Neural cell (in vitro differentiated cells): ENCODE results near the gene RNF157. TPM values are rescaled to one million over a fixed set of nuclear protein-coding genes. Genes with fewer than 3 reads are reported as not detected.

Experiments
- H2AFZ ChIP-seq: fragments of 200-600, 300-800 bp; sonication (generic), shearing (Covaris generic); 2 replicates; pipeline ENCODE4 v1.6.0; 2014; ENCODE audit warnings: low read depth, mild to moderate bottlenecking, antibody characterized with exemption, low read length, moderate library complexity
- H3F3A ChIP-seq: fragments of 200-600 bp; shearing (Covaris generic); 2 replicates; pipeline ENCODE4 v1.6.1; 2016; ENCODE audit warnings: mild to moderate bottlenecking, moderate library complexity, mixed read lengths, antibody characterized with exemption, low read length; ENCODE audit not compliant: insufficient read depth, poor library complexity, severe bottlenecking
- H3K27ac ChIP-seq: fragments of 200-600, 300-800 bp; sonication (generic), shearing (Covaris generic); 2 replicates; pipeline ENCODE4 v1.5.1; 2014; ENCODE audit warnings: mild to moderate bottlenecking, low read length, moderate library complexity
- H3K27me3 ChIP-seq: fragments of 300-800, 200-600 bp; sonication (generic), shearing (Covaris generic); 2 replicates; pipeline ENCODE4 v1.6.0; 2014; ENCODE audit warnings: mild to moderate bottlenecking, low read depth, low read length, moderate library complexity; ENCODE audit not compliant: insufficient read depth
- H3K36me3 ChIP-seq: fragments of 300-800, 200-600 bp; sonication (generic), shearing (Covaris generic); 2 replicates; pipeline ENCODE4 v1.5.1; 2014; ENCODE audit warnings: mild to moderate bottlenecking, antibody characterized with exemption, low read length, moderate library complexity; ENCODE audit not compliant: insufficient read depth
- H3K4me2 ChIP-seq: fragments of 300-800, 200-600 bp; sonication (generic), shearing (Covaris generic); 2 replicates; pipeline ENCODE4 v1.6.0; 2014; ENCODE audit warnings: mild to moderate bottlenecking, low read length
- H3K4me3 ChIP-seq: fragments of 300-800, 200-600 bp; sonication (generic), shearing (Covaris generic); 2 replicates; pipeline ENCODE4 v1.5.1; 2014; ENCODE audit warnings: mild to moderate bottlenecking, low read length, moderate library complexity
- H3K79me2 ChIP-seq: fragments of 200-600 bp; shearing (Covaris generic); replicated peaks from 2 replicates; pipeline ENCODE4 v1.6.0; 2014; ENCODE audit warnings: mild to moderate bottlenecking, low read length, moderate library complexity; ENCODE audit not compliant: insufficient read depth
- H3K9ac ChIP-seq: fragments of 300-800, 200-600 bp; sonication (generic), shearing (Covaris generic); 2 replicates; pipeline ENCODE4 v1.6.1; 2016; ENCODE audit warnings: mild to moderate bottlenecking, low read length, mixed read lengths
- H3K9me2 ChIP-seq: fragments of 200-600 bp; shearing (Covaris generic); 2 replicates; pipeline ENCODE4 v1.6.1; 2016; ENCODE audit warnings: mild to moderate bottlenecking, low read length, mixed read lengths; ENCODE audit not compliant: insufficient read depth
- H3K9me3 ChIP-seq: fragments of 200-600, 300-800 bp; sonication (generic), shearing (Covaris generic); 2 replicates; pipeline ENCODE4 v1.6.1; 2016; ENCODE audit warnings: mild to moderate bottlenecking, mixed run types, low read length, moderate library complexity, mixed read lengths
- H4K20me1 ChIP-seq: fragments of 200-600 bp; shearing (Covaris generic); 2 replicates; pipeline ENCODE4 v1.6.1; 2016; ENCODE audit warnings: mild to moderate bottlenecking, mixed run types; ENCODE audit not compliant: insufficient read depth
- EP300 ChIP-seq: fragments of 450-650 bp; conservative IDR thresholded peaks from 2 replicates; pipeline ENCODE4 v1.6.1; 2014; ENCODE audit warnings: antibody characterized with exemption, mild to moderate bottlenecking, moderate library complexity; ENCODE audit not compliant: poor library complexity, severe bottlenecking
- EZH2 ChIP-seq: fragments of 200-600, 300-800 bp; shearing (Covaris generic), sonication (generic); IDR thresholded peaks from 2 replicates; pipeline ENCODE4 v1.6.1; 2014; ENCODE audit warnings: antibody characterized with exemption, low read length, borderline replicate concordance, mild to moderate bottlenecking; ENCODE audit not compliant: insufficient read depth, poor library complexity, severe bottlenecking
- MXI1 ChIP-seq: fragments of 450-650 bp; conservative IDR thresholded peaks from 2 replicates; pipeline ENCODE4 v1.6.1; 2014; ENCODE audit warnings: antibody characterized with exemption, mild to moderate bottlenecking; ENCODE audit not compliant: poor library complexity, severe bottlenecking
- POLR2AphosphoS5 ChIP-seq: IDR thresholded peaks from 2 replicates; pipeline ENCODE4 v1.6.1; 2012
- RAD21 ChIP-seq: fragments of 450-650 bp; conservative IDR thresholded peaks from 2 replicates; pipeline ENCODE4 v1.6.1; 2014; ENCODE audit warnings: antibody characterized with exemption, mild to moderate bottlenecking, moderate library complexity
- SMC3 ChIP-seq: fragments of 450-650 bp; conservative IDR thresholded peaks from 2 replicates; pipeline ENCODE4 v1.6.1; 2014; ENCODE audit warnings: antibody characterized with exemption, mild to moderate bottlenecking, moderate library complexity; ENCODE audit not compliant: poor library complexity
- TAF1 ChIP-seq: IDR thresholded peaks from 2 replicates; pipeline ENCODE4 v1.6.1; 2012; ENCODE audit warnings: low read depth
- polyA plus RNA-seq: library from polyadenylated mRNA; depleted of rRNA; stranded (reverse); fragments of >200 nt; gene quantifications from 2 replicates; pipeline ENCODE4 v1.2.3, GENCODE V29; 2014
- TF ChIP-seq, protein P1 (sequence below): IDR thresholded peaks from 2 replicates; pipeline ENCODE4 v1.6.1; 2012; ENCODE audit warnings: borderline replicate concordance
- TF ChIP-seq, protein P2 (sequence below): fragments of 450-650 bp; IDR thresholded peaks from 2 replicates; pipeline ENCODE4 v1.5.1; 2014; ENCODE audit warnings: antibody characterized with exemption, mild to moderate bottlenecking, moderate library complexity; ENCODE audit not compliant: poor library complexity, severe bottlenecking

RNF157 gene
- polyA plus RNA-seq, 1 donor from 2014 or later = 15.9 TPM

DNA sequence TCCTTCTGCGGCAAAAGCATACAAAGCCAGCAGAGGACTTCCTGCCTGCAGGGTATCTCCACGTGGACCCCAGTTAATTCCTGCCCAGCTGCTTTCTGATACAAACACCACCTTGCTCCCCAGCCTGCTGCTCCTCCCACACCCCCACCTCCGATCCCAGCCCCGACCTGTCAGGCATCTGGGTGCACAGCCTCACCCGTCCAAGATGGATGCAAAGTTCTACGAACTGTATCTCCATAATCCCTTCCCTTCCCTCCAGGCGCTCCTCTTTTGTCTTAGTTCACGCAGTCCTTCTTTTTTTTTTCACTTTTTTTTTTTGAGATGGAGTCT lies 83.7 kb downstream of the RNF157 start:
- Histone ChIP-seq H3K9me2 (no peaks in the 10 kb centered on the region), H3K9me3 (no peaks in the 10 kb centered on the region), H3F3A (no peaks in the 10 kb centered on the region), H3K4me2 (no peak overlapping the region), H3K9ac (no peak overlapping the region), H4K20me1 (no peaks in the 10 kb centered on the region), H3K27me3 (no peaks in the 10 kb centered on the region), H3K36me3 (peaks cover 5% of the 10 kb centered on the region), H3K27ac (no peak overlapping the region), H2AFZ (no peak overlapping the region), H3K79me2 (no peaks in the 10 kb centered on the region), H3K4me3 (no peak overlapping the region)
- TF ChIP-seq, protein P1, sequence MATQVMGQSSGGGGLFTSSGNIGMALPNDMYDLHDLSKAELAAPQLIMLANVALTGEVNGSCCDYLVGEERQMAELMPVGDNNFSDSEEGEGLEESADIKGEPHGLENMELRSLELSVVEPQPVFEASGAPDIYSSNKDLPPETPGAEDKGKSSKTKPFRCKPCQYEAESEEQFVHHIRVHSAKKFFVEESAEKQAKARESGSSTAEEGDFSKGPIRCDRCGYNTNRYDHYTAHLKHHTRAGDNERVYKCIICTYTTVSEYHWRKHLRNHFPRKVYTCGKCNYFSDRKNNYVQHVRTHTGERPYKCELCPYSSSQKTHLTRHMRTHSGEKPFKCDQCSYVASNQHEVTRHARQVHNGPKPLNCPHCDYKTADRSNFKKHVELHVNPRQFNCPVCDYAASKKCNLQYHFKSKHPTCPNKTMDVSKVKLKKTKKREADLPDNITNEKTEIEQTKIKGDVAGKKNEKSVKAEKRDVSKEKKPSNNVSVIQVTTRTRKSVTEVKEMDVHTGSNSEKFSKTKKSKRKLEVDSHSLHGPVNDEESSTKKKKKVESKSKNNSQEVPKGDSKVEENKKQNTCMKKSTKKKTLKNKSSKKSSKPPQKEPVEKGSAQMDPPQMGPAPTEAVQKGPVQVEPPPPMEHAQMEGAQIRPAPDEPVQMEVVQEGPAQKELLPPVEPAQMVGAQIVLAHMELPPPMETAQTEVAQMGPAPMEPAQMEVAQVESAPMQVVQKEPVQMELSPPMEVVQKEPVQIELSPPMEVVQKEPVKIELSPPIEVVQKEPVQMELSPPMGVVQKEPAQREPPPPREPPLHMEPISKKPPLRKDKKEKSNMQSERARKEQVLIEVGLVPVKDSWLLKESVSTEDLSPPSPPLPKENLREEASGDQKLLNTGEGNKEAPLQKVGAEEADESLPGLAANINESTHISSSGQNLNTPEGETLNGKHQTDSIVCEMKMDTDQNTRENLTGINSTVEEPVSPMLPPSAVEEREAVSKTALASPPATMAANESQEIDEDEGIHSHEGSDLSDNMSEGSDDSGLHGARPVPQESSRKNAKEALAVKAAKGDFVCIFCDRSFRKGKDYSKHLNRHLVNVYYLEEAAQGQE = no peak

DNA sequence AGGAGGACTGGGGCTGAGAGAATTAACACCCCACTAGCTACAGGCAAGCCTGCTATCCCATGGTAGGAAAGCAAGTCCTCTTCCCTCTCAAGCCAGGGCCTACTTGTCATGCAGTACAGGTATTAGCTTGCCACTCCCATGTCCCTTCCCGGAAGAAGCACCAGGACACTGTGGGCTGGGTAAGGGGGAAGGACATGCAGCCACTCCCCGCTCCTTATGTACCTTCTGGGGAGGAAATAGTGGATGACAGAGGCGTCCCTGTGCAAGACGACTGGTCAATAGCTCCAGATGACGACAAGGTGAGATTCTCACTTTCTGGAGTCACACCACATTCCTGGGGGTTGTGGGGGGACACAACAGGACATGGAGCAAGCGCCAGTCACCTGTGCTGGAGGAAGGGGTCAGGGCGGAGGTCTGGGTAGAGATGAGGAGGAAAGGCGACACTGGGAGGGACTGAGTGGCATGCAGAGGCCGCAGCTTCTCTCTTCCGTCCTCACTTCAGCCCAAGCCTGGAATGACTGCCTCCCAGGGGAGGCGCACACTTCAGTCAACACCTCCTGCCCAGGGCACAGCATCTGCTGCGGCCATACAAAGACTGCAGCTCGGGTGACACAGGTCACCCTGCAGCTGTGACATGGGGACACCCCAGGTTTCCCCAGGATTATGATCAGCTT lies 84.2 kb downstream of the RNF157 start:
- Histone ChIP-seq H4K20me1 (no peaks in the 10 kb centered on the region), H3K9ac (no peak overlapping the region), H3K79me2 (no peaks in the 10 kb centered on the region), H3K4me3 (no peak overlapping the region), H3K9me3 (no peaks in the 10 kb centered on the region), H3K27ac (no peak overlapping the region), H3K36me3 (peaks cover under 1% of the 10 kb centered on the region), H3K4me2 (no peak overlapping the region), H3K9me2 (no peaks in the 10 kb centered on the region), H3K27me3 (no peaks in the 10 kb centered on the region), H2AFZ (no peak overlapping the region), H3F3A (no peaks in the 10 kb centered on the region)
- TF ChIP-seq MXI1 = no peak
- TF ChIP-seq RAD21 = no peak
- TF ChIP-seq TAF1 = no peak
- TF ChIP-seq EZH2 = no peak
- no peak for TF ChIP-seq POLR2AphosphoS5
- no peak for TF ChIP-seq EP300
- TF ChIP-seq, protein P2, sequence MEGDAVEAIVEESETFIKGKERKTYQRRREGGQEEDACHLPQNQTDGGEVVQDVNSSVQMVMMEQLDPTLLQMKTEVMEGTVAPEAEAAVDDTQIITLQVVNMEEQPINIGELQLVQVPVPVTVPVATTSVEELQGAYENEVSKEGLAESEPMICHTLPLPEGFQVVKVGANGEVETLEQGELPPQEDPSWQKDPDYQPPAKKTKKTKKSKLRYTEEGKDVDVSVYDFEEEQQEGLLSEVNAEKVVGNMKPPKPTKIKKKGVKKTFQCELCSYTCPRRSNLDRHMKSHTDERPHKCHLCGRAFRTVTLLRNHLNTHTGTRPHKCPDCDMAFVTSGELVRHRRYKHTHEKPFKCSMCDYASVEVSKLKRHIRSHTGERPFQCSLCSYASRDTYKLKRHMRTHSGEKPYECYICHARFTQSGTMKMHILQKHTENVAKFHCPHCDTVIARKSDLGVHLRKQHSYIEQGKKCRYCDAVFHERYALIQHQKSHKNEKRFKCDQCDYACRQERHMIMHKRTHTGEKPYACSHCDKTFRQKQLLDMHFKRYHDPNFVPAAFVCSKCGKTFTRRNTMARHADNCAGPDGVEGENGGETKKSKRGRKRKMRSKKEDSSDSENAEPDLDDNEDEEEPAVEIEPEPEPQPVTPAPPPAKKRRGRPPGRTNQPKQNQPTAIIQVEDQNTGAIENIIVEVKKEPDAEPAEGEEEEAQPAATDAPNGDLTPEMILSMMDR = no peak
- no peak for TF ChIP-seq SMC3
- TF ChIP-seq, protein P1 = no peak
